ENCODE data around the gene CMSS1. TPM values are rescaled to one million over a fixed set of nuclear protein-coding genes. Genes with fewer than 3 reads are reported as not detected.

The CMSS1 gene
- total and polyA plus RNA-seq, 2 of the 13 experiments (the other 11 are each of a cell fraction or from before 2014, with no cell fraction given), result 6.4 to 48.7 TPM

DNA sequence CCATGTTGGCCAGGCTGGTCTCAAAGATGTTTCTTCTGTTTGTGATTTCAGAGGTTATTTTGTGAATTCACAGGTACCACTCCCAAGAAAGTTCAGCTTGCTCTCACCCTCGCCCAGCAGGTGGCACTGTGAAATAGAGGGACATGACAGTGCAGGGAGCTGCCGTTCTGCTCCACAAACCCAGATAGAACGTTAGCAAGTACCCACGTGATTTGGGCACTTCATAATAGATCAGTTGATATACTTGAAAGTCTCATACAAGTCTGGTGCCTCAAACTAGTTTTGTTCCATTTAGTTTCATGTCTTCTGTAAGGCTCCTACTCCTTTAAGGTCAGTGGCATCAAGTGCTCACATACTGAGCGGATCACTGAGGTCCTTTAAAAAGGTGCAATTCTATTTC lies 251.2 kb downstream of the CMSS1 start (continued):
- TF ChIP-seq MED8 (CRISPR knock-in tag; IDR thresholded peaks at IDR 0.05; ENCODE audit: insufficient replicate concordance) (no peak), DRAP1 (CRISPR knock-in tag; IDR thresholded peaks at IDR 0.05) (0 out of 2 replicates have a peak, but pooled peaks have one; percentile 18), MAZ (IDR thresholded peaks at IDR 0.05; ENCODE audit: borderline replicate concordance, low read depth, low read length) (no peak), MAZ (CRISPR knock-in tag; IDR thresholded peaks at IDR 0.05; ENCODE audit: low read depth) (0 out of 2 replicates have a peak, but pooled peaks have one; percentile 45), ZNF160 (CRISPR knock-in tag; IDR thresholded peaks at IDR 0.05) (no peak), E2F2 (CRISPR knock-in tag; IDR thresholded peaks at IDR 0.05; ENCODE audit: borderline replicate concordance) (no peak), BRD4 (CRISPR knock-in tag; IDR thresholded peaks at IDR 0.05) (no peak), ZNF780A (CRISPR knock-in tag; IDR thresholded peaks at IDR 0.05) (no peak), ATF7 (IDR thresholded peaks at IDR 0.05) (no peak), ATF7 (CRISPR knock-in tag; IDR thresholded peaks at IDR 0.05) (no peak), ARNTL (CRISPR knock-in tag; IDR thresholded peaks at IDR 0.05) (0 out of 2 replicates have a peak, but pooled peaks have one; percentile 33), SMAD3 (CRISPR knock-in tag; IDR thresholded peaks at IDR 0.05) (peak; percentile 41; the same call in 1 of the 2 replicates), XRCC5 (optimal IDR thresholded peaks at IDR 0.05; ENCODE audit: low read length) (peak; percentile 44), MED1 (CRISPR knock-in tag; IDR thresholded peaks at IDR 0.05) (peak; percentile 85), ZNF660 (CRISPR knock-in tag; IDR thresholded peaks at IDR 0.05; ENCODE audit: borderline replicate concordance, low read depth) (no peak), ZNF138 (CRISPR knock-in tag; IDR thresholded peaks at IDR 0.05; ENCODE audit: low read depth) (0 out of 2 replicates have a peak, but pooled peaks have one; percentile 55), ZNF382 (CRISPR knock-in tag; IDR thresholded peaks at IDR 0.05; ENCODE audit: borderline replicate concordance) (no peak), KMT2B (CRISPR knock-in tag; IDR thresholded peaks at IDR 0.05) (no peak), BORCS8-MEF2B (CRISPR knock-in tag; IDR thresholded peaks at IDR 0.05) (no peak), SALL1 (CRISPR knock-in tag; IDR thresholded peaks at IDR 0.05) (peak; percentile 74), MAX (IDR thresholded peaks at IDR 0.05) (peak; percentile 50; the same call in 1 of the 2 replicates)
- TF ChIP-seq, protein P1, sequence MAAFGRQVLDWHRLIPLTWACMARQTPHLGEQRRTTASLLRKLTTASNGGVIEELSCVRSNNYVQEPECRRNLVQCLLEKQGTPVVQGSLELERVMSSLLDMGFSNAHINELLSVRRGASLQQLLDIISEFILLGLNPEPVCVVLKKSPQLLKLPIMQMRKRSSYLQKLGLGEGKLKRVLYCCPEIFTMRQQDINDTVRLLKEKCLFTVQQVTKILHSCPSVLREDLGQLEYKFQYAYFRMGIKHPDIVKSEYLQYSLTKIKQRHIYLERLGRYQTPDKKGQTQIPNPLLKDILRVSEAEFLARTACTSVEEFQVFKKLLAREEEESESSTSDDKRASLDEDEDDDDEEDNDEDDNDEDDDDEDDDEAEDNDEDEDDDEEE (CRISPR knock-in tag; IDR thresholded peaks at IDR 0.05), result no peak
- TF ChIP-seq, protein P2, sequence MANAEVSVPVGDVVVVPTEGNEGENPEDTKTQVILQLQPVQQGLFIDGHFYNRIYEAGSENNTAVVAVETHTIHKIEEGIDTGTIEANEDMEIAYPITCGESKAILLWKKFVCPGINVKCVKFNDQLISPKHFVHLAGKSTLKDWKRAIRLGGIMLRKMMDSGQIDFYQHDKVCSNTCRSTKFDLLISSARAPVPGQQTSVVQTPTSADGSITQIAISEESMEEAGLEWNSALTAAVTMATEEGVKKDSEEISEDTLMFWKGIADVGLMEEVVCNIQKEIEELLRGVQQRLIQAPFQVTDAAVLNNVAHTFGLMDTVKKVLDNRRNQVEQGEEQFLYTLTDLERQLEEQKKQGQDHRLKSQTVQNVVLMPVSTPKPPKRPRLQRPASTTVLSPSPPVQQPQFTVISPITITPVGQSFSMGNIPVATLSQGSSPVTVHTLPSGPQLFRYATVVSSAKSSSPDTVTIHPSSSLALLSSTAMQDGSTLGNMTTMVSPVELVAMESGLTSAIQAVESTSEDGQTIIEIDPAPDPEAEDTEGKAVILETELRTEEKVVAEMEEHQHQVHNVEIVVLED (CRISPR knock-in tag; IDR thresholded peaks at IDR 0.05; ENCODE audit: borderline replicate concordance), result no peak
- TF ChIP-seq, protein P3, sequence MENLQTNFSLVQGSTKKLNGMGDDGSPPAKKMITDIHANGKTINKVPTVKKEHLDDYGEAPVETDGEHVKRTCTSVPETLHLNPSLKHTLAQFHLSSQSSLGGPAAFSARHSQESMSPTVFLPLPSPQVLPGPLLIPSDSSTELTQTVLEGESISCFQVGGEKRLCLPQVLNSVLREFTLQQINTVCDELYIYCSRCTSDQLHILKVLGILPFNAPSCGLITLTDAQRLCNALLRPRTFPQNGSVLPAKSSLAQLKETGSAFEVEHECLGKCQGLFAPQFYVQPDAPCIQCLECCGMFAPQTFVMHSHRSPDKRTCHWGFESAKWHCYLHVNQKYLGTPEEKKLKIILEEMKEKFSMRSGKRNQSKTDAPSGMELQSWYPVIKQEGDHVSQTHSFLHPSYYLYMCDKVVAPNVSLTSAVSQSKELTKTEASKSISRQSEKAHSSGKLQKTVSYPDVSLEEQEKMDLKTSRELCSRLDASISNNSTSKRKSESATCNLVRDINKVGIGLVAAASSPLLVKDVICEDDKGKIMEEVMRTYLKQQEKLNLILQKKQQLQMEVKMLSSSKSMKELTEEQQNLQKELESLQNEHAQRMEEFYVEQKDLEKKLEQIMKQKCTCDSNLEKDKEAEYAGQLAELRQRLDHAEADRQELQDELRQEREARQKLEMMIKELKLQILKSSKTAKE (CRISPR knock-in tag; IDR thresholded peaks at IDR 0.05; ENCODE audit: borderline replicate concordance), result no peak

Data from HepG2 (cell line).